ENCODE data around the gene EME2.
A peak's percentile ranks its signal among the peaks of the same experiment; 100 is the strongest.

The EME2 gene

GRCh38 chr16:1769402-1770300 lies 3.0 kb upstream of the EME2 start:
- no peak for TF ChIP-seq CTCF (conservative IDR thresholded peaks at IDR 0.05)
- H3K27ac ChIP-seq = peak overlapping the region; percentile 88

DNA sequence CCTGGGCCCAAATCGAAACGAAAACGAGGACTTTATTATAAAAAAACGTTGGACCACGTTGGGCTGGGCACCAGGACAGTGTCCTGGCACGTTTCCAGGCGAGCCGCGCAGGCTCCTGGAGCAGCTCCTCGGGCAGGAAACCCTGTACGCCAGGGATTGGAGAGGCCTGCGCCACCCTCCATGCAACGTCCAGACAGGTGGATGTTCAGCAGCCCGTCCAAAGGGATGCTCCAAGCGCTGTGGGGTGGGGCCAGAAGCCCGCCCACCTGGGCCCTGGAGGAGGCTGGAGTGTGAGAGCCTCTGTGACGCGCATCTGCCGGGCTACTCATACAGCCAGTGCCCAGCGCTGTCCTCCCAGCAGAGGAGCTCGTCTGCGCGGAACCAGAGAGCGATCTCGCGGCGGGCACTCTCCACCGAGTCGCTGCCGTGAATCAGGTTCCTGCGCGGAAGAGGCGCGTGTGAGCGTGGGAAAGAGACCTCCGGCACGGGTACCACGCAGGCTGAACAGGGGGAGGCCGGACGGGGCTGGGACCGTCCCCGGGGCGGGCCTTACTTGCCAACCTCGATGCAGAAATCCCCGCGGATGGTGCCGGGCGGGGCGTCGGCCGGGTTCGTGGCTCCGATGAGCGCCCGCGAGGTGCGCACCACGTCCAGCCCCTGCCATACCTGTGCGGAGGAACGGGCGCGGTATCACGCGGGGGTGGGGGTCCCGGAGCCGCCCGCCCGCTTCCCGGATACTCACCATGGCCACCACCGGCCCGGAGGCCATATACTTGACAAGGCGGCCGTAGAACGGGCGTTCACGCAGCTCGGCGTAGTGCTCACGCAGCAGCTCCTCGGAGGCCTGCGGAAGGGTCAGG lies 2.1 kb upstream of the EME2 start:
- H3K27ac ChIP-seq = peak overlapping the region; percentile 88
- TF ChIP-seq CTCF (conservative IDR thresholded peaks at IDR 0.05) = no peak

DNA sequence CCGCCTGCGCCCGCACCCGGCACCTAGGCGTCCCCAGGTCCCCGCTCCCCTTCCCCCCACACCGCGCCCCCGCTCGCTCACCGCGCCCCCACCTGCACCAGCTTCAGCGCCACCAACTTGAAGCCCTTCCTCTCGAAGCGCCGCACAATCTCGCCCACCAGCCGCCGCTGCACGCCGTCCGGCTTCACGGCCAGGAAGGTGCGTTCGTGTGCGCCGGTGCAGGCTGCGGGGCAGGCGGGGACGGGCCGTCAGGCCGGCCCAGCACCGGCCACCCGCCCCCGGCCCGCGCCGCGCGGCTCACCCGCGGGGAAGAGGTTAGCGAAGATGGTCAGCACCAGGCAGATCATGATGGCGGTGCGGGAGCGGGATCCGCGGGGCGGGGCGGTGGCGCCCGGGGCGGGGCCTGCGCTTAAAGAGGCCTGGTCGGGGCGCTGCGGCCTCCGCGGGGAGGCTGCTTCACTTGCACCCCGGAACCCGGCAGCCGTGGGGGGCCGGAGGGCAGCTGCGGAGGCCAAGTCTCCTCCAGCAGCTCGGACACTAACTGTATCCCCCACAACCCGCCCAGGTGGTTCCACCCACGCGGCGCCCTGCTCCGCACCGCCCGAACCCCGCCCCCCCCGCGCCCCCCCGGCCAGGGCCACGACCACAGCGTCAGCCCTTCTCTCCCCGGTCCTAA lies 1.3 kb upstream of the EME2 start, which contains the start of gene NME3:
Gene NME3, minus strand, starts transcription at position 356 of the 676 bp plus-strand sequence. Its CDS starts 9 bp downstream, at position 347.
- no peak for TF ChIP-seq CTCF (conservative IDR thresholded peaks at IDR 0.05)
- H3K27ac ChIP-seq = peak within 1 kb of the TSS; percentile 88

DNA sequence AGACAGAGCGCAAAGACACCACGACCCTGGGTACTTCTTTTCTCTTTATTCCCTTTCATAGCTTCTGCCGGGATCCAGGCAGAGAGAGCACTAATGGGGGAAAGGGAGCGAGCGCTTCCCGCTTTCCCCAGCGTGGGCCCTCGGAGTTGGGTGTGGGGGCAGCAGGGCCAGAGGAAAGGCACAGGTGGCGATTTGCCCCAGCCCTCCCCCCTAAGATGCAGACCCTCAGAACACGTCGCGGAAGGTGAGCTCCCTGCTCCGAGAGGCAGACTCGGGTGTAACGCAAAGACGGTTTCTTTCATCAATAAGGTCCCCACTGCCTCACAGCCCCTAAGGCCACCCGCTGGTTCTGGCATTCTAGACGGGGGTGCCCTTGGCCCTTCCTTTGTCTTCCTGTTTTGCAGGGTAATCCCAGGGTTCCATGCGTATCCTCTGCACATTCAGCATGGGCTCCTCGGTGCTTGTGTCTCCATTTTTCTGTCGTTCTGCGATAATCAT lies 697 bp upstream of the EME2 start:
- H3K27ac ChIP-seq = peak overlapping the region; percentile 88
- no peak for TF ChIP-seq CTCF (conservative IDR thresholded peaks at IDR 0.05)

GRCh38 chr16:1772908-1773702 lies 495 bp downstream of the EME2 start, which contains the start of gene MRPS34:
Gene MRPS34, minus strand, starts transcription at chr16:1773134. Its CDS starts 15 bp downstream, at chr16:1773119.
- H3K27ac ChIP-seq = peak within 1 kb of the TSS; percentile 88
- peak; percentile 84 for TF ChIP-seq CTCF (conservative IDR thresholded peaks at IDR 0.05)

DNA sequence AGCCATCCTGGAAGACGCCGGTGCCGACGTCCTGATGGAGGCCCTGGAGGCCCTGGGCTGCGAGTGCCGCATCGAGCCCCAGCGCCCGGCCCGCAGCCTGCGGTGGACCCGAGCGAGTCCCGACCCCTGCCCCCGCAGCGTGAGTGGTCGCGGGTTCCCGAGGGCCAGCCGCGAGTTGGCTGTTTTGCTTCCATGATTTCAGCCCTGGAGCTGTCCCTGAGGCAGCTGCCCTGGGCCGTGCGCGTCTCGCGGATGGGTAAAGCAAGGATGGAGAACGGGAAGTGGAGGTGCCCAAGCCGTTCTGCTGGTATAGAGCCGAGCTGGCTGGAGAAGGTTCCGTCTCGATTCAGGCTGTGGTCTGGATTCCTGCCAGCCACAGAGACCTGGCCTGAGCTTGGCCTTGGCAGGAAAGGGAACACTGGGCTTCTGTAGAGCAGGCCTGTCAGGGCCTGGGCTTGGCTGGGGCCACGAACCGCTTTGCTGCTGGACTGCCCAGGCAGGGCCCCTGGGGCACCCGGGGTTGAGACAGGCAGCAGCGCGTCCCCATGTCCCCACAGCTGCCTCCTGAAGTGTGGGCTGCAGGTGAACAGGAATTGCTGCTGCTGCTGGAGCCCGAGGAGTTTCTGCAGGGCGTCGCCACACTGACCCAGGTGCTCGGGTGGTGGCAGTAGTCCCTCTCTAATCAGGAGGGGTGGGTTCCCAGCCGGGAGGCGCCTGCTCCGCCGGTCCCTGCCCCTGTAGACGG lies 1.3 kb downstream of the EME2 start:
- peak overlapping the region; percentile 88 for H3K27ac ChIP-seq
- TF ChIP-seq CTCF (conservative IDR thresholded peaks at IDR 0.05) = peak; percentile 51
